GM12878 (cell line): Measurements from ENCODE around the gene NMBR. TPM values are rescaled to one million over a fixed set of nuclear protein-coding genes. Genes with fewer than 3 reads are reported as not detected.

Source experiments
- ATAC-seq: fragments of 200-7000 bp; cut with Tn5 transposase; 3 replicates; pipeline ENCODE4 v1.9.1; 2020; ENCODE audit warnings: mild to moderate bottlenecking, moderate library complexity
- BruUV-seq: library from RNA; stranded (reverse); fragments of 400-500 nt; replicated peaks from 2 replicates; lab custom pipeline; 2021; lab: Mats Ljungman, UMichigan
- CTCF ChIA-PET: fragments of 300-600 bp; sonication (Branson Sonifier 250); formaldehyde crosslinking; extraction: SDS; loops from one replicate; lab custom pipeline; 2021; ENCODE audit warnings: inconsistent platforms; lab: Yijun Ruan, JAX
- POLR2A ChIA-PET: fragments of 350-600 bp; formaldehyde crosslinking; extraction: SDS; loops from one replicate; lab custom pipeline; 2021; ENCODE audit warnings: inconsistent platforms; lab: Charles Lee
- RAD21 ChIA-PET: fragments of 300-600 bp; sonication (Branson Sonifier 250); formaldehyde crosslinking; loops from one replicate; lab custom pipeline; 2023; ENCODE audit warnings: antibody characterized with exemption; ENCODE audit not compliant: unreplicated experiment; lab: Charles Lee
- SMC1A ChIA-PET: fragments of 300-600 bp; sonication (Branson Sonifier 250); formaldehyde crosslinking; loops from one replicate; lab custom pipeline; 2023; ENCODE audit not compliant: unreplicated experiment, uncharacterized antibody; lab: Charles Lee
- DNase-seq: peaks from one replicate; pipeline ENCODE4 v3.0.0-alpha.2; 2011; ENCODE audit warnings: low read depth, low spot score
- FAIRE-seq: peaks from 3 replicates; lab custom pipeline; 2011; peaks lifted over from hg19 to GRCh38; lab: Jason Lieb, UNC
- H2AFZ ChIP-seq: 2 replicates; pipeline ENCODE4 v1.6.0; 2011; ENCODE audit warnings: low read depth, low read length, control low read depth; ENCODE audit not compliant: control insufficient read depth
- H3K27ac ChIP-seq: 2 replicates; pipeline ENCODE4 v1.5.1; 2011; ENCODE audit warnings: control low read depth; ENCODE audit not compliant: control insufficient read depth, insufficient read depth
- H3K27me3 ChIP-seq, 2 experiments: replicated peaks in 1 of 2; 2 replicates each; pipeline versions ENCODE4 v1.6.0 to v1.6.1; 2011; ENCODE audit warnings: low read length in 1 of 2; ENCODE audit not compliant: control insufficient read depth in 2 of 2, insufficient read depth in 2 of 2
- H3K36me3 ChIP-seq, 2 experiments: 2 replicates each; pipeline ENCODE4 v1.5.1; 2011; ENCODE audit warnings: low read length in 1 of 2; ENCODE audit not compliant: control insufficient read depth in 2 of 2, insufficient read depth in 2 of 2
- H3K4me1 ChIP-seq: 2 replicates; pipeline ENCODE4 v1.6.1; 2011; ENCODE audit warnings: mild to moderate bottlenecking, low read length, moderate library complexity, mixed read lengths; ENCODE audit not compliant: control insufficient read depth, insufficient read depth
- H3K4me2 ChIP-seq: 2 replicates; pipeline ENCODE4 v1.6.0; 2011; ENCODE audit warnings: control low read depth; ENCODE audit not compliant: control insufficient read depth, insufficient read depth
- H3K4me3 ChIP-seq: fragments of 200-600 bp; sonication (generic); 2 replicates; pipeline ENCODE4 v1.5.1; 2016
- H3K79me2 ChIP-seq: 2 replicates; pipeline ENCODE4 v1.6.0; 2011; ENCODE audit warnings: low read length; ENCODE audit not compliant: control insufficient read depth, insufficient read depth
- H3K9ac ChIP-seq: 2 replicates; pipeline ENCODE4 v1.8.0; 2011; ENCODE audit warnings: low read length, control low read depth, mixed read lengths; ENCODE audit not compliant: control insufficient read depth, insufficient read depth
- H3K9me3 ChIP-seq: replicated peaks from 3 replicates; pipeline ENCODE4 v1.5.1; 2011; ENCODE audit warnings: mild to moderate bottlenecking, low read length; ENCODE audit not compliant: control insufficient read depth, insufficient read depth
- H4K20me1 ChIP-seq: 2 replicates; pipeline ENCODE4 v1.6.0; 2011; ENCODE audit not compliant: control insufficient read depth, insufficient read depth
- ASH2L ChIP-seq: fragments of 300-600, 200-600 bp; sonication (generic); IDR thresholded peaks from 2 replicates; pipeline ENCODE4 v1.6.1; 2017; ENCODE audit warnings: low read depth, mild to moderate bottlenecking, borderline replicate concordance
- CBX3 ChIP-seq: fragments of 200-600 bp; sonication (generic); IDR thresholded peaks from 2 replicates; pipeline ENCODE4 v1.6.1; 2016; ENCODE audit warnings: low read depth, borderline replicate concordance
- EGR1 ChIP-seq, 2 experiments: IDR thresholded peaks; 1 replicate in 1 of 2; 2 replicates in 1 of 2; pipeline ENCODE4 v1.6.1; 2011 to 2012; ENCODE audit warnings: low read depth in 2 of 2, low read length in 2 of 2, borderline replicate concordance in 1 of 2, mild to moderate bottlenecking in 1 of 2, moderate library complexity in 1 of 2
- ELK1 ChIP-seq: IDR thresholded peaks from 2 replicates; pipeline ENCODE4 v1.6.1; 2012; ENCODE audit warnings: low read depth, low read length, improper control_type of control experiment
- EZH2 ChIP-seq: IDR thresholded peaks from 2 replicates; pipeline ENCODE4 v1.6.1; 2012; ENCODE audit warnings: low read depth, mild to moderate bottlenecking, control low read depth, inconsistent platforms, low read length, borderline replicate concordance; ENCODE audit not compliant: control insufficient read depth
- HDAC2 ChIP-seq: fragments of 200-600 bp; sonication (generic); IDR thresholded peaks from 2 replicates; pipeline ENCODE4 v1.6.1; 2017
- NFXL1 ChIP-seq: fragments of 450-650 bp; IDR thresholded peaks from 2 replicates; pipeline ENCODE4 v1.6.1; 2017; ENCODE audit warnings: antibody characterized with exemption, mild to moderate bottlenecking, borderline replicate concordance
- PKNOX1 ChIP-seq: fragments of 450-650 bp; IDR thresholded peaks from 2 replicates; pipeline ENCODE4 v1.6.1; 2016; ENCODE audit warnings: mild to moderate bottlenecking
- POLR2AphosphoS5 ChIP-seq: IDR thresholded peaks from 2 replicates; pipeline ENCODE4 v1.6.1; 2011; ENCODE audit warnings: mild to moderate bottlenecking, low read length, inconsistent platforms
- RELA ChIP-seq: fragments of 450-650 bp; IDR thresholded peaks from 2 replicates; pipeline ENCODE4 v1.8.0; 2014; ENCODE audit warnings: borderline replicate concordance; ENCODE audit not compliant: partially characterized antibody
- STAT3 ChIP-seq: IDR thresholded peaks from 2 replicates; pipeline ENCODE4 v1.6.1; 2011; ENCODE audit warnings: low read depth, low read length, improper control_type of control experiment
- WGBS: methylation state at CpG from one replicate; pipeline ENCODE4 v1.1.6; 2016; ENCODE audit warnings: low lambda C conversion rate; ENCODE audit not compliant: insufficient replicate concordance, insufficient coverage; ENCODE audit errors: missing lambda C conversion rate; 5-methylcytosine and 5-hydroxymethylcytosine counted together
- in situ Hi-C: fragments of 300-500 bp; cut with MboI; formaldehyde crosslinking; loops from 9 replicates; pipeline ENCODE4 v1.14.3; 2018; ENCODE audit warnings: mixed read lengths
- intact Hi-C: fragments of 100-400 bp; cut with micrococcal nuclease; formaldehyde crosslinking; loops from one replicate; pipeline ENCODE4 v1.14.2; 2022; ENCODE audit not compliant: unreplicated experiment
- polyA plus RNA-seq, 11 experiments: library from polyadenylated mRNA; depleted of rRNA in 4 of 11; unstranded in 6 of 11; stranded (reverse) in 5 of 11; fragments of >200 nt; fragmentation: Nextera tagmentation in 4 of 11; fragmentation: Illumina TruSeq in 1 of 11; extraction: Ambion mirVana in 4 of 11; extraction: Trizol in 1 of 11; gene quantifications; 1 replicate in 1 of 11; 2 replicates in 10 of 11; pipeline versions ENCODE4 v1.2.1 to v1.2.3, GENCODE V29; 2011 to 2016; ENCODE audit warnings: inconsistent platforms in 2 of 11, missing spikeins in 2 of 11, low read depth in 1 of 11
- total RNA-seq, 4 experiments: library from RNA; depleted of rRNA in 3 of 4; stranded (reverse); fragments of >200 nt in 3 of 4; fragmentation: Illumina TruSeq in 1 of 4; extraction: Trizol in 1 of 4; gene quantifications; 2 replicates each; pipeline versions ENCODE4 v1.2.1 to v1.2.3, GENCODE V29; 2013 to 2021

Gene NMBR
- total and polyA plus RNA-seq, 10 of the 15 experiments (the other 5 are each of a cell fraction or from before 2014, with no cell fraction given): not detected

- RAD21 ChIA-PET: interaction anchor here (1.5 kb wide), 1 partner anchor 42 kb away, joined by 4 read pairs; no protein-coding TSS in a partner anchor
- no peak overlapping the region for H3K4me2 ChIP-seq
- no peak for TF ChIP-seq POLR2AphosphoS5
- TF ChIP-seq ASH2L: no peak
- no peak for TF ChIP-seq RELA
- TF ChIP-seq HDAC2: no peak
- no peak for TF ChIP-seq PKNOX1
- TF ChIP-seq CBX3: no peak
- no peak for TF ChIP-seq EGR1 (IDR thresholded peaks at IDR 0.05; ENCODE audit: borderline replicate concordance in 1 of 2, low read depth in 2 of 2, low read length in 2 of 2)
- no peak for TF ChIP-seq STAT3
- no peak for TF ChIP-seq NFXL1
- TF ChIP-seq EZH2: no peak
- TF ChIP-seq ELK1: no peak
- TF ChIP-seq, all 136 proteins: peak for 0
- Histone ChIP-seq H2AFZ (no peak overlapping the region), H4K20me1 (no peaks in the 10 kb centered on the region), H3K4me3 (no peak overlapping the region), H3K27ac (no peak overlapping the region), H3K27me3 (no peaks in the 10 kb centered on the region), H3K4me1 (no peaks in the 10 kb centered on the region), H3K79me2 (peaks cover 26% of the 10 kb centered on the region), H3K9ac (no peak overlapping the region), H3K9me3 (no peaks in the 10 kb centered on the region), H3K36me3 (peaks cover 0 to 2% of the 10 kb centered on the region in 2 experiments)
- no peak for ATAC-seq
- 75% methylated on average over 4 of the region's 4 CpGs for WGBS
- intact Hi-C loops: no loop called here
- ChIA-PET POLR2A (no interaction called here), SMC1A (interaction anchor here (0.9 to 2.2 kb wide), 7 partner anchors 9 to 127 kb away, joined by 3 to 13 read pairs (median 5); no protein-coding TSS in a partner anchor), CTCF (interaction anchor here (1.2 to 2.6 kb wide), 5 partner anchors 9 to 175 kb away, joined by 4 to 21 read pairs (median 10); partner anchors contain the start of genes NMBR and VTA1)
- no peak for FAIRE-seq
- in situ Hi-C loops: no loop called here
- DNase-seq: no peak
- no TSS peak for BruUV-seq
Observed at GRCh38 chr6:142165227-142165626, 18.3 kb upstream of the NMBR start.
